Naive thymus-derived CD8-positive, alpha-beta T cell (primary cell): Measurements from ENCODE around the gene SMIM1. TPM values are rescaled to one million over a fixed set of nuclear protein-coding genes. Genes with fewer than 3 reads are reported as not detected.

Experiments used
- ATAC-seq, 2 donors: fragments of 150-1000 bp; cut with Tn5 transposase in 1 of 2; sonication (Bioruptor Pico), chemical (Tn5 transposase) in 1 of 2; 1 replicate in 1 of 2; 2 replicates in 1 of 2; pipeline ENCODE4 v1.10.0; 2021; ENCODE audit warnings: mild to moderate bottlenecking in 2 of 2, moderate library complexity in 2 of 2
- POLR2A ChIA-PET: fragments of 350-600 bp; sonication (Branson Sonifier 250); formaldehyde crosslinking; loops from one replicate; lab custom pipeline; 2021; ENCODE audit warnings: antibody characterized with exemption; lab: Charles Lee
- DNase-seq, 10 donors: peaks; one replicate each; pipeline versions ENCODE4 v3.0.0 to v3.0.0-alpha.2; 2020 to 2022
- H3K27ac Mint-ChIP-seq, 10 donors: one replicate each; pipeline ENCODE4 v1.8.0; 2020 to 2022; ENCODE audit warnings: mild to moderate bottlenecking in 10 of 10, mixed read lengths in 10 of 10, moderate library complexity in 4 of 10, inconsistent platforms in 1 of 10
- H3K27me3 Mint-ChIP-seq, 5 donors: one replicate each; pipeline ENCODE4 v1.8.0; 2021 to 2022; ENCODE audit warnings: mixed read lengths in 5 of 5
- H3K36me3 Mint-ChIP-seq, 3 donors: one replicate each; pipeline ENCODE4 v1.8.0; 2020 to 2022; ENCODE audit warnings: mixed read lengths in 3 of 3, mild to moderate bottlenecking in 2 of 3, inconsistent platforms in 1 of 3
- H3K4me1 Mint-ChIP-seq, 4 donors: one replicate each; pipeline ENCODE4 v1.8.0; 2021 to 2022; ENCODE audit warnings: mixed read lengths in 4 of 4
- H3K4me3 Mint-ChIP-seq, 10 donors: one replicate each; pipeline ENCODE4 v1.8.0; 2020 to 2022; ENCODE audit warnings: mild to moderate bottlenecking in 10 of 10, mixed read lengths in 10 of 10, moderate library complexity in 6 of 10, inconsistent platforms in 1 of 10
- H3K9me3 Mint-ChIP-seq, 9 donors: one replicate each; pipeline ENCODE4 v1.8.0; 2020 to 2022; ENCODE audit warnings: mixed read lengths in 9 of 9, mild to moderate bottlenecking in 3 of 9, inconsistent platforms in 1 of 9, moderate library complexity in 1 of 9
- polyA plus RNA-seq, 3 donors: library from polyadenylated mRNA; unstranded; fragments of 300-500 nt; fragmentation: Illumina TruSeq; gene quantifications; one replicate each; pipeline ENCODE4 v1.2.3, GENCODE V29; 2021
- total RNA-seq, 8 experiments: library from RNA in 2 of 8; stranded (reverse) in 2 of 8; gene quantifications; one replicate each; pipeline ENCODE4 v1.2.3 and lab custom pipeline; 2021 to 2026

Gene SMIM1
- total and polyA plus RNA-seq, 5 experiments from 2014 or later: 1.3 to 5.7 (median 2.3) TPM

- POLR2A ChIA-PET: no interaction called here
- Mint-ChIP-seq H3K9me3 (peaks cover 0 to 8% (median 0%) of the 10 kb centered on the region in 9 donors), H3K36me3 (no peaks in the 10 kb centered on the region), H3K4me3 (no peak overlapping the region), H3K4me1 (no peaks in the 10 kb centered on the region), H3K27me3 (peaks cover 11 to 54% (median 31%) of the 10 kb centered on the region in 5 donors), H3K27ac (no peak overlapping the region)
- ATAC-seq (no peak), DNase-seq (no peak)
Observed at GRCh38 chr1:3762873-3763228, 9.7 kb upstream of the SMIM1 start.

GRCh38 chr1:3763351-3764125, 9.0 kb upstream of the SMIM1 start:
- ATAC-seq: no peak
- Mint-ChIP-seq H3K27ac (no peak overlapping the region), H3K4me1 (no peaks in the 10 kb centered on the region), H3K36me3 (no peaks in the 10 kb centered on the region), H3K27me3 (peaks cover 11 to 54% (median 31%) of the 10 kb centered on the region in 5 donors), H3K4me3 (no peak overlapping the region), H3K9me3 (peaks cover 0 to 8% (median 0%) of the 10 kb centered on the region in 9 donors)
- POLR2A ChIA-PET: no interaction called here
- no peak for DNase-seq

GRCh38 chr1:3767328-3767925, 5.1 kb upstream of the SMIM1 start:
- peak in 1 of 10 donors; percentile 34 for DNase-seq
- Mint-ChIP-seq H3K27ac (no peak overlapping the region), H3K36me3 (no peaks in the 10 kb centered on the region), H3K4me3 (no peak overlapping the region), H3K4me1 (peaks cover 3 to 15% (median 7%) of the 10 kb centered on the region in 4 donors), H3K27me3 (peaks cover 3 to 25% (median 8%) of the 10 kb centered on the region in 5 donors), H3K9me3 (no peaks in the 10 kb centered on the region)
- POLR2A ChIA-PET: no interaction called here
- no peak for ATAC-seq

- peaks cover 3 to 18% (median 8%) of the 10 kb centered on the region in 5 donors for H3K27me3 Mint-ChIP-seq
Observed at GRCh38 chr1:3768811-3769390, 3.6 kb upstream of the SMIM1 start.

GRCh38 chr1:3770047-3770765, 2.3 kb upstream of the SMIM1 start:
- DNase-seq: peak in 1 of 10 donors; percentile 54
- H3K27me3 Mint-ChIP-seq: peaks cover 0 to 14% (median 3%) of the 10 kb centered on the region in 5 donors
- POLR2A ChIA-PET: interaction anchor here (0.6 kb wide), 1 partner anchor 29 kb away, joined by 5 read pairs; no protein-coding TSS in a partner anchor
- H3K27ac Mint-ChIP-seq: peak overlapping the region in 2 of 10 donors; percentile 73 to 76
- H3K4me1 Mint-ChIP-seq: peaks cover 5 to 23% (median 12%) of the 10 kb centered on the region in 4 donors
- peak overlapping the region in 9 of 10 donors; percentile 22 to 78 (median 69) for H3K4me3 Mint-ChIP-seq
- ATAC-seq: no peak
- H3K9me3 Mint-ChIP-seq: no peaks in the 10 kb centered on the region
- H3K36me3 Mint-ChIP-seq: no peaks in the 10 kb centered on the region

More at GRCh38 chr1:3768811-3769390, 3.6 kb upstream of the SMIM1 start:
- no peak for ATAC-seq
- Mint-ChIP-seq H3K9me3 (no peaks in the 10 kb centered on the region), H3K36me3 (no peaks in the 10 kb centered on the region), H3K4me1 (peaks cover 5 to 20% (median 10%) of the 10 kb centered on the region in 4 donors), H3K27ac (no peak overlapping the region), H3K4me3 (no peak overlapping the region)
- DNase-seq: no peak
- POLR2A ChIA-PET: no interaction called here

- no peaks in the 10 kb centered on the region for H3K36me3 Mint-ChIP-seq
- H3K9me3 Mint-ChIP-seq: no peaks in the 10 kb centered on the region
- no peak for ATAC-seq
- peaks cover 8 to 29% (median 21%) of the 10 kb centered on the region in 4 donors for H3K4me1 Mint-ChIP-seq
- peak in 1 of 10 donors; percentile 62 for DNase-seq
- H3K27ac Mint-ChIP-seq: peak overlapping the region in 6 of 10 donors; percentile 13 to 62 (median 38)
- H3K4me3 Mint-ChIP-seq: peak overlapping the region; percentile 69 to 82 (median 76)
- POLR2A ChIA-PET: interaction anchor here (0.6 to 1.0 kb wide), 4 partner anchors 18 to 84 kb away, joined by 3 to 7 read pairs (median 4); partner anchors contain the start of gene LRRC47
- H3K27me3 Mint-ChIP-seq: peaks cover 0 to 3% (median 0%) of the 10 kb centered on the region in 5 donors
Observed at GRCh38 chr1:3771108-3772026, 1.2 kb upstream of the SMIM1 start.

DNA sequence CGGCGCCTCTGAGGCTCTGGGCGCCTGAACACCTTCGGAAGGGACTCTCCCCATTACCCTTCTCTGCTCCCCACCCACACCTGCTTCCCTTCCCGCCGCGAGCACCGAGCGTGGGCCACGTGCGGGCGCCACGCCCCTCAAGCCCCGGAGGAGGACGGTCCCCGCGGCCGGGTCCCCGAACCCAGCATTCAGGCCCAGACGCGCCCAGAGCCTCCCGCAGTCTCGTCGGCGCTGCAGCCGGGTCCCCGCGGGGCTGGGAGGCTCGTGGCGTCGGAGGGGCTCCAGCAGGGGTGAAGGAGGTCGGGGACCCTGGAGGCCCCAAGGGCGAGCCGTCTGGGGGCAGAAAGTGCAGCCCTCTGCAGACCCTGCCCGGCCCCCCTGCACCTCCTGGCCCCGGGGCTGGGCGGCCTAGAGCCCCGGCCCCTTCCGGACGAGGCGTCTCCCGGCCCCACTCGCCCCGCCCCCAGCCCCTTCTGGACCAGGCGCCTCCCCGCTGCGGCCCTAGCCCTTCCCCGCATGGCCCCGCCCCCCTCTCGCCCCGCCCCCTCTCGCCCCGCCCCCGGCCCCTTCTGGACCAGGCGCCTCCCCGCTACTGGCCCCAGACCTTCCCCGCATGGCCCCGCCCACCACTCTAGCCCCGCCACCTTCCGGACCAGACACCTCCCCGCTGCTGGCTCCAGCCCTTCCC, 378 bp upstream of the SMIM1 start:
- DNase-seq (peak; percentile 69 to 96 (median 82)), ATAC-seq (peak; percentile 78)
- POLR2A ChIA-PET: interaction anchor here (0.7 to 1.0 kb wide), 2 partner anchors 24 to 43 kb away, joined by 3 to 5 read pairs; partner anchors contain the start of gene LRRC47
- Mint-ChIP-seq H3K36me3 (no peaks in the 10 kb centered on the region), H3K27me3 (peaks cover 0 to 3% (median 0%) of the 10 kb centered on the region in 5 donors), H3K27ac (peak overlapping the region in 5 of 10 donors; percentile 19 to 62 (median 57)), H3K4me1 (peaks cover 9 to 29% (median 22%) of the 10 kb centered on the region in 4 donors), H3K9me3 (no peaks in the 10 kb centered on the region), H3K4me3 (peak overlapping the region; percentile 69 to 82 (median 76))

DNA sequence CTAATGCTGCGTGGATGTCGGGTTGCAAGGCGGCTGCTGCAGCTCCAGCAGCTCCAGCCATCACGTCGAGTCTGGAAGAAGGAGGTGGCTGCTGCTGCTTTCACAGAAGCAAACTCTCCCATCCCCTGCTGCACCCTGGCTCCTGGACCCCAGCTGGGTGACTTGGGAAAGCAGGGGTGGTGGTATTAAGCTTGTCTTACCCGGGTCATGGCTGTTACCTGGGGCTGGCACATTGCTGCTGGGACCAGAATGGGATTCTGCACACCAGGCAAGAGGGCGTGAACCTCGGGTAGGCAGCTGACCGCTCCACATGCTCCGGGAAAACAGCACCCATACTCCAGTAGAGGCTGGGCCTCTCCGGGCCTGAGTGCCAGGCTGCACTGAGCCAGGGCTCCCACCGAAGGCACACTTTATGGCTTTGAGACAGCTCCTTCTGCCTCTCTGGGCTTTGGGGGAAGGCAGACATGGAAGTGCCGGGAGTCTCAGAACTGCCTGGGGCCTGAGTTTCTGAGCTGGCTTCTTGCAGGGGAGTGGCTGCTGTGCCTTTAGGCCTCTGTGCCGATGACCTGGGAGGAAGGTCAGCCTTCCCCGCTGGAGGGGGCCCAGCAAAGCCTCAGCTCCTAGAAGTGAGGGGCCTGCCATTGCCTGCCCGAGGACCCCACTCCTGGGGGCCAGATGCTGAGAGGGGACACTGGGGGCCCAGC, 1.2 kb downstream of the SMIM1 start:
- ATAC-seq (no peak), DNase-seq (peak in 1 of 10 donors; percentile 60)
- Mint-ChIP-seq H3K4me3 (peak overlapping the region in 8 of 10 donors; percentile 24 to 77 (median 62)), H3K27me3 (no peaks in the 10 kb centered on the region), H3K36me3 (no peaks in the 10 kb centered on the region), H3K27ac (peak overlapping the region in 4 of 10 donors; percentile 10 to 71 (median 32)), H3K9me3 (no peaks in the 10 kb centered on the region), H3K4me1 (peaks cover 9 to 29% (median 22%) of the 10 kb centered on the region in 4 donors)
- POLR2A ChIA-PET: interaction anchor here (1.0 to 1.3 kb wide), 2 partner anchors 21 to 22 kb away, joined by 3 to 4 read pairs; partner anchors contain the start of gene LRRC47

DNA sequence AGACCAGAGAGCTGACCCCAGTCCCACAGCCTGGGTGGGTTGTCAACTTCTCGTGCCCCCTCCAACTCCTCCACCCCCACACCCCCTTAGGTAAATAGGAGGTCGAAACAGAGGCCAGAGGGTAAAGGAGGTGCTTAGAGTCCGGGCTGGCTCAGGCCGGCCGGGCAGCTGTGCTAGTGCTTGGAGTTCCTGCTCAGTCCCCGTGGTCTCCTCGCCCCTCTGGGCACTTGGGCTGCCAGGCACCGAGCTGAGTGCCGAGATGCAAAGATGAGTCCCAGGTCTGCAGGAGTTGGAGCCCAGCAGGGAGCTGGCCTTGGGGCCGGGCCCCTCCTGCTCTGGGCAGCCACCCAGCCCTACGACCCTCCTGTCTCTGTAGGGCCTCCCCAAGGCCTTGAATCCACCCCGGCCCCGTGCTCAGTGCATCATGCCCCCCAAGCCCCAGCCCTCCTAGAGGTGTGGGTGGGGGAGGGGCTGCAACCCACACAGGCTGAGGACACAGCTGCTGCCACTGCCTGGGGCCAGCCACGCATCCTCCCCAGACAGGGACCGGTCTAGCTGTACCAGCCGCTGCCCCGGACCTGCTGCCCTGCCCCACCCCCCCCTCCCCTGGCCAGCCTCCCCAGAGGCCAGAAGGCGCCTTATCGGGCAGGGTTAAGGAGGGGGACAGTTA, 1.9 kb downstream of the SMIM1 start:
- POLR2A ChIA-PET: interaction anchor here (1.0 to 1.3 kb wide), 2 partner anchors 20 to 22 kb away, joined by 3 to 4 read pairs; partner anchors contain the start of gene LRRC47
- Mint-ChIP-seq H3K27me3 (no peaks in the 10 kb centered on the region), H3K9me3 (no peaks in the 10 kb centered on the region), H3K4me3 (no peak overlapping the region), H3K4me1 (peaks cover 9 to 29% (median 22%) of the 10 kb centered on the region in 4 donors), H3K27ac (peak overlapping the region in 1 of 10 donors; percentile 8), H3K36me3 (peaks cover 0 to 3% (median 0%) of the 10 kb centered on the region in 3 donors)
- ATAC-seq: no peak
- DNase-seq: peak in 1 of 10 donors; percentile 57
